Caco-2 (cell line): Measurements from ENCODE around the gene FAM200B. TPM values are rescaled to one million over a fixed set of nuclear protein-coding genes. Genes with fewer than 3 reads are reported as not detected.

Source experiments
- BruUV-seq: library from RNA; stranded (reverse); fragments of 400-500 nt; replicated peaks from 2 replicates; lab custom pipeline; 2021; lab: Mats Ljungman, UMichigan
- CTCF ChIA-PET: fragments of 300-600 bp; sonication (Branson Sonifier 250); formaldehyde crosslinking; loops from one replicate; lab custom pipeline; 2022; ENCODE audit warnings: antibody characterized with exemption; lab: Charles Lee
- POLR2A ChIA-PET: fragments of 300-600 bp; sonication (Branson Sonifier 250); formaldehyde crosslinking; loops from one replicate; lab custom pipeline; 2022; ENCODE audit warnings: antibody characterized with exemption; lab: Charles Lee
- DNase-seq, 2 experiments: peaks; one replicate each; pipeline versions ENCODE4 v3.0.0 to v3.0.0-alpha.2; 2020 to 2022
- H3K27me3 ChIP-seq: replicated peaks from 2 replicates; pipeline ENCODE4 v1.6.0; 2011; ENCODE audit warnings: low read length; ENCODE audit not compliant: control insufficient read depth, insufficient read depth
- H3K36me3 ChIP-seq: 2 replicates; pipeline ENCODE4 v1.5.1; 2011; ENCODE audit warnings: low read length; ENCODE audit not compliant: control insufficient read depth, insufficient read depth
- H3K4me1 ChIP-seq: fragments of 250-450 bp; sonication (Bioruptor Pico); 2 replicates; pipeline ENCODE4 v1.5.1; 2020; ENCODE audit warnings: mild to moderate bottlenecking
- H3K4me3 ChIP-seq: 2 replicates; pipeline ENCODE4 v1.5.1; 2011; ENCODE audit warnings: low read depth, mild to moderate bottlenecking, control low read depth, low read length
- H3K9me3 ChIP-seq: fragments of 250-450 bp; sonication (Bioruptor Pico); 2 replicates; pipeline ENCODE4 v1.5.1; 2020; ENCODE audit warnings: mild to moderate bottlenecking, moderate library complexity
- H3K27ac Mint-ChIP-seq: one replicate; pipeline ENCODE4 v1.8.0; 2022; ENCODE audit warnings: mixed read lengths; ENCODE audit not compliant: unreplicated experiment
- H3K27me3 Mint-ChIP-seq: one replicate; pipeline ENCODE4 v1.8.0; 2022; ENCODE audit warnings: mixed read lengths; ENCODE audit not compliant: insufficient read depth, unreplicated experiment
- H3K36me3 Mint-ChIP-seq: one replicate; pipeline ENCODE4 v1.8.0; 2022; ENCODE audit warnings: mild to moderate bottlenecking, mixed read lengths; ENCODE audit not compliant: insufficient read depth, unreplicated experiment
- H3K4me1 Mint-ChIP-seq: one replicate; pipeline ENCODE4 v1.8.0; 2022; ENCODE audit warnings: low read depth, mixed read lengths; ENCODE audit not compliant: unreplicated experiment
- H3K4me3 Mint-ChIP-seq: one replicate; pipeline ENCODE4 v1.8.0; 2022; ENCODE audit warnings: mild to moderate bottlenecking, moderate library complexity, mixed read lengths; ENCODE audit not compliant: unreplicated experiment
- H3K9me3 Mint-ChIP-seq: one replicate; pipeline ENCODE4 v1.8.0; 2022; ENCODE audit warnings: mixed read lengths; ENCODE audit not compliant: unreplicated experiment
- intact Hi-C: fragments of 100-400 bp; cut with micrococcal nuclease; formaldehyde crosslinking; loops from one replicate; pipeline ENCODE4 v1.10.0; 2022; ENCODE audit not compliant: unreplicated experiment
- total RNA-seq: library from RNA; stranded (reverse); gene quantifications from 2 replicates; pipeline ENCODE4 v1.2.3, GENCODE V29; 2022
- TF ChIP-seq, protein P1 (sequence below), 2 experiments: fragments of 200-600 bp in 1 of 2; IDR thresholded peaks; 1 replicate in 1 of 2; 2 replicates in 1 of 2; pipeline versions ENCODE4 v1.5.1 to v1.8.0; 2011 to 2022; ENCODE audit warnings: antibody characterized with exemption in 1 of 2, control low read depth in 1 of 2, inconsistent platforms in 1 of 2, low read depth in 1 of 2, low read length in 1 of 2, mild to moderate bottlenecking in 1 of 2, moderate library complexity in 1 of 2; ENCODE audit not compliant: insufficient read depth in 1 of 2, severe bottlenecking in 1 of 2, unreplicated experiment in 1 of 2

Gene FAM200B
- total RNA-seq, 1 experiment from 2014 or later, result 15.5 TPM

- TF ChIP-seq, protein P1, sequence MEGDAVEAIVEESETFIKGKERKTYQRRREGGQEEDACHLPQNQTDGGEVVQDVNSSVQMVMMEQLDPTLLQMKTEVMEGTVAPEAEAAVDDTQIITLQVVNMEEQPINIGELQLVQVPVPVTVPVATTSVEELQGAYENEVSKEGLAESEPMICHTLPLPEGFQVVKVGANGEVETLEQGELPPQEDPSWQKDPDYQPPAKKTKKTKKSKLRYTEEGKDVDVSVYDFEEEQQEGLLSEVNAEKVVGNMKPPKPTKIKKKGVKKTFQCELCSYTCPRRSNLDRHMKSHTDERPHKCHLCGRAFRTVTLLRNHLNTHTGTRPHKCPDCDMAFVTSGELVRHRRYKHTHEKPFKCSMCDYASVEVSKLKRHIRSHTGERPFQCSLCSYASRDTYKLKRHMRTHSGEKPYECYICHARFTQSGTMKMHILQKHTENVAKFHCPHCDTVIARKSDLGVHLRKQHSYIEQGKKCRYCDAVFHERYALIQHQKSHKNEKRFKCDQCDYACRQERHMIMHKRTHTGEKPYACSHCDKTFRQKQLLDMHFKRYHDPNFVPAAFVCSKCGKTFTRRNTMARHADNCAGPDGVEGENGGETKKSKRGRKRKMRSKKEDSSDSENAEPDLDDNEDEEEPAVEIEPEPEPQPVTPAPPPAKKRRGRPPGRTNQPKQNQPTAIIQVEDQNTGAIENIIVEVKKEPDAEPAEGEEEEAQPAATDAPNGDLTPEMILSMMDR (IDR thresholded peaks at IDR 0.05; ENCODE audit: insufficient read depth in 1 of 2, low read depth in 1 of 2, low read length in 1 of 2, severe bottlenecking in 1 of 2, unreplicated experiment in 1 of 2), result no peak
- no peak for DNase-seq
- ChIA-PET POLR2A (interaction anchor here (0.5 to 2.0 kb wide), 8 partner anchors 9 to 152 kb away, joined by 3 to 6 read pairs (median 3); partner anchors contain the start of gene FBXL5), CTCF (interaction anchor here (0.9 to 1.0 kb wide), 2 partner anchors 27 to 56 kb away, joined by 3 read pairs; no protein-coding TSS in a partner anchor)
- no peaks in the 10 kb centered on the region for H3K27me3 ChIP-seq
- H3K4me3 ChIP-seq, result peak overlapping the region; percentile 72
- BruUV-seq, result TSS peak; percentile 56
- no peaks in the 10 kb centered on the region for H3K36me3 ChIP-seq
- Mint-ChIP-seq H3K4me1 (peaks cover 36% of the 10 kb centered on the region), H3K4me3 (peak overlapping the region; percentile 95), H3K9me3 (no peaks in the 10 kb centered on the region), H3K36me3 (peaks cover 13% of the 10 kb centered on the region), H3K27ac (peak overlapping the region; percentile 97), H3K27me3 (no peaks in the 10 kb centered on the region)
- H3K9me3 ChIP-seq, result no peaks in the 10 kb centered on the region
- peaks cover 40% of the 10 kb centered on the region for H3K4me1 ChIP-seq
- intact Hi-C loops, result loop anchor here (1.0 kb wide), 2 partner anchors 26 to 202 kb away; partner anchors contain the start of gene FBXL5
Observed at GRCh38 chr4:15681067-15681371, 608 bp upstream of the FAM200B start.

DNA sequence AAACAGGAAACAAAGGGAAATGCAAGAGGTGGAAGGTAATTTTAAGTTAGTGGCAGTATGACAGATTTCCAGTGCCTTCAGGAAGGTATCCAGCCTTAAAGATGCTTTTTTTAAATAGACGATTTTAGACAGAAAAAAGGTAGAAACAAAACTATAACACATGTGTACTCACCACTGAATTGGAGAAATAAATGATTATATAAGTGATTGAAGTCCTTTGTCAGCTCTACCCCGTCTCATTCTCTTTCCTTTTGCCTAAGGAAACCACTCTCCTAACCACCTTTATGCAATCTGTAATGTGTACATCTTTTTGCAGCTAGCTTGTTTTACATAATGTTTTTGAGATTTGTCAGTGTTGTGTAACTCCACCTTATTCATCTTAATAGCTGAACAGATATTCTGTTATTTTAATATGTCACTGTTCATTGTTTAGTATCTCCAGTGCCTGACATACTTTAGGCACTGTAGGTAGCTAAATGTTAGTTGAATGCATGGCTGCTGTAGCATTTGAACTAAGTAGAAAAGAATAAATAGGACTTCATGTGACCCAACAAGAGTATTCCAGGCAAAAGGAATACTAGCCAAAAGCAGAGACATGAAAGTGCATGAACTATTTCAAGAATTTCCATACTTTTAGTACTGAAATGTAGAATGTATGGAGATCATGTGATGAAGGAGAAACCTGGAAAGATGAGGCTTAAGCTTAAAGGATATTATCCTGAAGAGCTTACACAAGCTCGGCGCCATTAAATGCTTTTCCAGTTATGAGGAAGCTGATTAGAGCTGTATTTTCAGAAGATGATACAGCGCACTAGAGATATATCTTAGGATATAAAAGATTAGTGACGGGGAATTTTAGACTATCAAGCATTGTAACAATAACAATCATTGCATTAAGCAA lies 865 bp downstream of the FAM200B start:
- intact Hi-C loops, result no loop called here
- BruUV-seq, result no TSS peak

DNA sequence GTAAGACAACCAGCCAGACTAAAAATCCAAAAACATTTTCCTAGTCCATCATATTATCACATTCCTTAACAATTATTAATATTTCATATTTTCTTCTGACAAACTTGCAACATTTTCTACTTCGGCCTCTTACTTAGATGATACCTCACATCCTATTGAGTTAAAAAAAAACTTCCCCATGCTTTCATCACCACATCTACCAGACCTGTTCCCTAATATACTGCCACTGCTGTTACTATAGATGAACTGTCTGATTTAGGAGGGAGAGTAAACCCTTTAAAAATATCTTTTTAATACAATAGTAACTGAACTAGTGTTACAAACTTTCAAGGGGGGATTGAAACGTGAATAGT lies 1.5 kb downstream of the FAM200B start:
- H3K36me3 Mint-ChIP-seq, result peaks cover 31% of the 10 kb centered on the region
- ChIA-PET CTCF (interaction anchor here (0.6 kb wide), 1 partner anchor 295 kb away, joined by 6 read pairs; no protein-coding TSS in a partner anchor), POLR2A (no interaction called here)
- Histone ChIP-seq H3K4me1 (peaks cover 28% of the 10 kb centered on the region), H3K36me3 (no peaks in the 10 kb centered on the region), H3K27me3 (no peaks in the 10 kb centered on the region), H3K9me3 (no peaks in the 10 kb centered on the region), H3K4me3 (peak overlapping the region; percentile 0; the same call in 1 of the 2 replicates)
- H3K4me1 Mint-ChIP-seq, result peaks cover 29% of the 10 kb centered on the region
- DNase-seq, result no peak
- intact Hi-C loops, result no loop called here
- H3K4me3 Mint-ChIP-seq, result peak overlapping the region; percentile 95
- H3K27ac Mint-ChIP-seq, result peak overlapping the region; percentile 97
- no peaks in the 10 kb centered on the region for H3K9me3 Mint-ChIP-seq
- no TSS peak for BruUV-seq
- H3K27me3 Mint-ChIP-seq, result no peaks in the 10 kb centered on the region
- TF ChIP-seq, protein P1 (IDR thresholded peaks at IDR 0.05; ENCODE audit: insufficient read depth in 1 of 2, low read depth in 1 of 2, low read length in 1 of 2, severe bottlenecking in 1 of 2, unreplicated experiment in 1 of 2), result no peak

More for the DNA sequence above, 865 bp downstream of the FAM200B start:
- peak overlapping the region; percentile 97 for H3K27ac Mint-ChIP-seq
- POLR2A ChIA-PET, result interaction anchor here (1.0 to 2.0 kb wide), 2 partner anchors 27 to 203 kb away, joined by 3 to 6 read pairs; partner anchors contain the start of gene FBXL5
- no peaks in the 10 kb centered on the region for H3K9me3 Mint-ChIP-seq
- H3K4me1 ChIP-seq, result peaks cover 32% of the 10 kb centered on the region
- peaks cover 33% of the 10 kb centered on the region for H3K4me1 Mint-ChIP-seq
- no peak for DNase-seq
- no peaks in the 10 kb centered on the region for H3K36me3 ChIP-seq
- no peaks in the 10 kb centered on the region for H3K9me3 ChIP-seq
- no peaks in the 10 kb centered on the region for H3K27me3 ChIP-seq
- CTCF ChIA-PET, result interaction anchor here (0.6 to 1.1 kb wide), 3 partner anchors 8 to 296 kb away, joined by 3 to 6 read pairs (median 5); no protein-coding TSS in a partner anchor
- H3K4me3 Mint-ChIP-seq, result peak overlapping the region; percentile 95
- peaks cover 25% of the 10 kb centered on the region for H3K36me3 Mint-ChIP-seq
- H3K4me3 ChIP-seq, result peak overlapping the region; percentile 60
- H3K27me3 Mint-ChIP-seq, result no peaks in the 10 kb centered on the region
- TF ChIP-seq, protein P1 (IDR thresholded peaks at IDR 0.05; ENCODE audit: insufficient read depth in 1 of 2, low read depth in 1 of 2, low read length in 1 of 2, severe bottlenecking in 1 of 2, unreplicated experiment in 1 of 2), result no peak
